Neural crest cell (in vitro differentiated cells): ENCODE measurements around the gene LRRC23. TPM values are rescaled to one million over a fixed set of nuclear protein-coding genes. Genes with fewer than 3 reads are reported as not detected.

Source experiments
- DNase-seq: peaks from one replicate; pipeline ENCODE4 v3.0.0; 2021; ENCODE audit warnings: low read depth, mixed read lengths, low spot score
- H3K27ac Mint-ChIP-seq: one replicate; pipeline ENCODE4 v1.8.0; 2021; ENCODE audit warnings: mild to moderate bottlenecking, mixed read lengths; ENCODE audit not compliant: unreplicated experiment
- H3K27me3 Mint-ChIP-seq: 2 replicates; pipeline ENCODE4 v1.8.0; 2021; ENCODE audit warnings: low read depth, mild to moderate bottlenecking, mixed read lengths
- H3K36me3 Mint-ChIP-seq: 2 replicates; pipeline ENCODE4 v1.8.0; 2021; ENCODE audit warnings: low read depth, mild to moderate bottlenecking, mixed read lengths
- H3K4me1 Mint-ChIP-seq: 2 replicates; pipeline ENCODE4 v1.8.0; 2021; ENCODE audit warnings: mixed read lengths
- H3K4me3 Mint-ChIP-seq: one replicate; pipeline ENCODE4 v1.8.0; 2021; ENCODE audit warnings: mild to moderate bottlenecking, mixed read lengths
- H3K9me3 Mint-ChIP-seq: 2 replicates; pipeline ENCODE4 v1.8.0; 2021; ENCODE audit warnings: mixed read lengths
- total RNA-seq: library from RNA; stranded (reverse); gene quantifications from 2 replicates; pipeline ENCODE4 v1.2.1, GENCODE V29; 2021
- TF ChIP-seq, protein P1 (sequence below): fragments of 200-600 bp; sonication (generic); conservative IDR thresholded peaks from 2 replicates; pipeline ENCODE4 v1.5.0; 2021; ENCODE audit warnings: antibody characterized with exemption, mild to moderate bottlenecking

LRRC23 gene
- total RNA-seq, 1 donor from 2014 or later: 4.8 TPM

DNA sequence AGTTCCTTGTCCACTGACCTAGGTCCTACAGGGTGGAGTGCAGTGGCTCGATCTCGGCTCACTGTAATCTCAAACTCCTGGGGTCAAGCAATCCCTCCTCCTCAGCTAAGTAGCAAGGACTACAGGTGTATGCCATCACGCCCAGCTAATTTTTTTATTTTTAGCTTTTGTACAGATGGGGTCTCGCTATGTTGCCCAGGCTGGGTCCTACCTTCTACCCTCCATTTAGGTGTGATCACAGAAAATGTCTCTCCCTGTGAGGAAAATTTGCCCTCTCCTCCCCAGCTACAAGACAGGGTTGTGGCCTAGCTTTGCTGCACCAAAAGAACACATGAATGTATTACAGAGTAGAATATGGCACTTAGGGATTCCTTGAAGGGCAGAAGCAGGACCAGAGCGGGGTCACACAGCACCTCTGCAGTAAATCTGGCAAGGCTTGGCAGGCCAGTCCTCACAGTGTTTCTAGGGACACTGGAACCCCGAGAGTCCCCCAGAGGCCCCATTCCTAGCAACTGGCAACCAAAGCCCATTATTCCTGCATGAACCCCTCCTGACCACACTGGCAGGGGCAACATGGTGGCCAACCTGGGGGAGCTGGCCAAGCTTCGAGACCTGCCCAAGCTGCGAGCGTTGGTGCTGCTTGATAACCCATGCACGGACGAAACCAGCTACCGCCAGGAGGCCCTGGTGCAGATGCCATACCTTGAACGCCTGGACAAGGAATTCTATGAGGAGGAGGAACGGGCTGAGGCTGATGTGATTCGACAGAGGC, 7.7 kb downstream of the LRRC23 start:
- H3K4me1 Mint-ChIP-seq: peaks cover 27% of the 10 kb centered on the region
- no peaks in the 10 kb centered on the region for H3K36me3 Mint-ChIP-seq
- TF ChIP-seq, protein P1, sequence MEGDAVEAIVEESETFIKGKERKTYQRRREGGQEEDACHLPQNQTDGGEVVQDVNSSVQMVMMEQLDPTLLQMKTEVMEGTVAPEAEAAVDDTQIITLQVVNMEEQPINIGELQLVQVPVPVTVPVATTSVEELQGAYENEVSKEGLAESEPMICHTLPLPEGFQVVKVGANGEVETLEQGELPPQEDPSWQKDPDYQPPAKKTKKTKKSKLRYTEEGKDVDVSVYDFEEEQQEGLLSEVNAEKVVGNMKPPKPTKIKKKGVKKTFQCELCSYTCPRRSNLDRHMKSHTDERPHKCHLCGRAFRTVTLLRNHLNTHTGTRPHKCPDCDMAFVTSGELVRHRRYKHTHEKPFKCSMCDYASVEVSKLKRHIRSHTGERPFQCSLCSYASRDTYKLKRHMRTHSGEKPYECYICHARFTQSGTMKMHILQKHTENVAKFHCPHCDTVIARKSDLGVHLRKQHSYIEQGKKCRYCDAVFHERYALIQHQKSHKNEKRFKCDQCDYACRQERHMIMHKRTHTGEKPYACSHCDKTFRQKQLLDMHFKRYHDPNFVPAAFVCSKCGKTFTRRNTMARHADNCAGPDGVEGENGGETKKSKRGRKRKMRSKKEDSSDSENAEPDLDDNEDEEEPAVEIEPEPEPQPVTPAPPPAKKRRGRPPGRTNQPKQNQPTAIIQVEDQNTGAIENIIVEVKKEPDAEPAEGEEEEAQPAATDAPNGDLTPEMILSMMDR: no peak
- peaks cover 26% of the 10 kb centered on the region for H3K27me3 Mint-ChIP-seq
- no peaks in the 10 kb centered on the region for H3K9me3 Mint-ChIP-seq
- H3K27ac Mint-ChIP-seq: no peak overlapping the region
- peak overlapping the region; percentile 25 for H3K4me3 Mint-ChIP-seq
- DNase-seq: no peak

DNA sequence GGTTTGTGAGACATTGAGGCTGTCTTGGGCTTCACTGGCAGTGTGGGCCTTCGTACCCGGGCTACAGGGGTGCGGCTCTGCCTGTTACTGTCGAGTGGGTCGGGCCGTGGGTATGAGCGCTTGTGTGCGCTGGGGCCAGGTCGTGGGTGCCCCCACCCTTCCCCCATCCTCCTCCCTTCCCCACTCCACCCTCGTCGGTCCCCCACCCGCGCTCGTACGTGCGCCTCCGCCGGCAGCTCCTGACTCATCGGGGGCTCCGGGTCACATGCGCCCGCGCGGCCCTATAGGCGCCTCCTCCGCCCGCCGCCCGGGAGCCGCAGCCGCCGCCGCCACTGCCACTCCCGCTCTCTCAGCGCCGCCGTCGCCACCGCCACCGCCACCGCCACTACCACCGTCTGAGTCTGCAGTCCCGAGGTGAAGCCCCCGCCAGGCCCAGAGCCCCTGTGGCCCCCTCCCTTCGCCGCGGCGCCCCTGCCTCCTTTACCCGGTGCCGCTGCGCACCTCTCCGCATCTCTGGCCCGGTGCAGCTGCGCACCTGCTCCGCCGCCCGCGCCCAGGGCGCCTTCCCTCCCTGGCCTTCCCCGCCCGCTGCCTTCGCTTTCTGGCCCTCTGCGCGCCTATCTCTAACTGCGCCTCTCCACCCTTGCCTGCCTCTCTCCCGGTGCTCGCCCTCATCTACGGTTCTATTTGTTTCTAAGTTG, 9.8 kb downstream of the LRRC23 start, which contains the start of gene ENO2:
TSS of gene ENO2 (plus strand) at position 335 of the 701 bp plus-strand sequence. CDS start 1,253 bp downstream, outside the sequence.
- Mint-ChIP-seq H3K9me3 (no peaks in the 10 kb centered on the region), H3K4me1 (peaks cover 27% of the 10 kb centered on the region), H3K27ac (peak within 1 kb of the TSS; percentile 85), H3K27me3 (peaks cover 26% of the 10 kb centered on the region), H3K36me3 (no peaks in the 10 kb centered on the region), H3K4me3 (peak within 1 kb of the TSS; percentile 88)
- no peak for DNase-seq
- TF ChIP-seq, protein P1: peak; percentile 7

DNA sequence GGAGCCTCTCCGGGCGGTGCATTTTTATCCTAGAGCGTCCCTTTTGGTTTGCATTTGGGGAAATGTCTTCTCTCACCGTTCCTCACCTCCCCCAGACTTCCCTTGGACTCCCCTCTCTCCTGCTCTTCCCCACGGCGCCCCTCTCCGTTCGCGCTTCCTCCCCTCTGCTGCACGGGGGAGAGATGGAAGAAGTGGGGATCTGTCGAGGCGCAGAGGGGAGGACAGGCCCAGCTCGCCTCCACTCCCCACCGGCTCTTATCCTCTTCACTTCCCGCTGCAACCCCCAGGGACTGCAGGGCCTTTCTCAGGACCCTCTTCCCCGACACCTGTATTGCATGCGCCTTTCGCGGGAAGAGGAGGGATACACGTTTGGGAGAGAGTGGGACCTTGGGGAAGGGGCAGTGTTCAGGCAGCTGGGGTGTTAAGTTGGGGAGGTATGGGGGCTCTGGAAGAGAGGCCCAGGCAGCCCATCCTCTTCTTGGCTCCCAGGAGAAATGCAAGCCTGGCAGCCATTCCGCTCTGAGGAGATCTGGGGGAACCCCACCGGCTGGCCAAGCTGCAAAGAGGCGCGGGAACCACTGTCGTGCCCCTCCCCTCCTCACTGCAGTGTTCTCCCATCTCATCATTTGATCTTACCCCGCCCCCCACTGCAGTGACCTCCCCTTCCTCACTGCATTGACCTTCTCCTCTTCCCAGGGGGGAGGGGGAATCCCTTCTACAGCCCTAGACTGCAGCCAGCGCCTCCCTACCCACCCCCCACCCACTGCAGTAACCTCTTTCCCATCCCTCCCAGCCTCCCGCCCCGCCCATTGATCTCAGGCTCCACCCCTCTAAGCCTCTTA, 10.5 kb downstream of the LRRC23 start:
- DNase-seq: no peak
- peaks cover 31% of the 10 kb centered on the region for H3K4me1 Mint-ChIP-seq

DNA sequence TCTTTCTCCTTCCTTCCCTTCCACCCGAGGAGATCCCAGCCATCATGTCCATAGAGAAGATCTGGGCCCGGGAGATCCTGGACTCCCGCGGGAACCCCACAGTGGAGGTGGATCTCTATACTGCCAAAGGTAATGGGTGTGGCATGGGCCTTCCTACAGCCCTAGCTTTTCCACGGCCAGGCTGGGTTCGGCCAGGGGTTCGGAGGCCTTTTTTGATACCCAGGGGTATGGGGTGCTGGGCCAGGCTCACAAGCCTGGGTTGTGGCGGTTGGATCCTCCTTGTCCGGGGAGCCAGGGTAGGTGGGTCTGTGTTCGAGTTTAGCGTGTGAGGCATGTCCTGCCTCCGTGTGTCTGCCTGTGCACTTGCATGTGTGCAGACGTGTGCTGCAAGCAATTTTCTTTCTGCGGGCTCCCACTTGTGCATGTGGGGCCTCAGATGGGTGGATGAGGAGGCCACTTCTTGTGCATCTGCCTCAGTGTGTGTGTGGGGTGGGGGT, 11.2 kb downstream of the LRRC23 start:
- Mint-ChIP-seq H3K4me1 (peaks cover 31% of the 10 kb centered on the region), H3K9me3 (no peaks in the 10 kb centered on the region), H3K27me3 (peaks cover 26% of the 10 kb centered on the region), H3K4me3 (peak overlapping the region; percentile 88), H3K27ac (no peak overlapping the region), H3K36me3 (no peaks in the 10 kb centered on the region)
- TF ChIP-seq, protein P1: no peak
- no peak for DNase-seq

More for the DNA sequence above, 10.5 kb downstream of the LRRC23 start:
- Mint-ChIP-seq H3K27ac (peak overlapping the region; percentile 85), H3K27me3 (peaks cover 26% of the 10 kb centered on the region), H3K9me3 (no peaks in the 10 kb centered on the region), H3K36me3 (no peaks in the 10 kb centered on the region), H3K4me3 (peak overlapping the region; percentile 88)
- TF ChIP-seq, protein P1: peak; percentile 2
